HEK293 (cell line): ENCODE results near the gene ATRNL1.

Experiments
- KLF16 ChIP-seq: fragments of 450-650 bp; formaldehyde crosslinking; IDR thresholded peaks from 2 replicates; pipeline ENCODE4 v1.5.1; 2017; ENCODE audit warnings: missing biosample characterization, missing genetic modification characterization
- SALL2 ChIP-seq: fragments of 450-650 bp; formaldehyde crosslinking; IDR thresholded peaks from 2 replicates; pipeline ENCODE4 v1.5.0; 2017; ENCODE audit warnings: missing biosample characterization, mild to moderate bottlenecking, missing genetic modification characterization, borderline replicate concordance
- SP2 ChIP-seq: fragments of 450-650 bp; formaldehyde crosslinking; IDR thresholded peaks from 2 replicates; pipeline ENCODE4 v1.5.1; 2016; ENCODE audit warnings: missing biosample characterization, missing genetic modification characterization
- ZBTB7A ChIP-seq: fragments of 450-650 bp; formaldehyde crosslinking; IDR thresholded peaks from 2 replicates; pipeline ENCODE4 v1.5.1; 2016; ENCODE audit warnings: low read depth, missing biosample characterization, missing genetic modification characterization
- ZBTB8A ChIP-seq: fragments of 450-650 bp; formaldehyde crosslinking; IDR thresholded peaks from 2 replicates; pipeline ENCODE4 v1.5.1; 2016; ENCODE audit warnings: missing biosample characterization, missing genetic modification characterization
- ZNF174 ChIP-seq: fragments of 450-650 bp; formaldehyde crosslinking; IDR thresholded peaks from 2 replicates; pipeline ENCODE4 v1.5.0; 2017; ENCODE audit warnings: missing biosample characterization, mild to moderate bottlenecking, missing genetic modification characterization
- ZNF248 ChIP-seq: fragments of 450-650 bp; formaldehyde crosslinking; IDR thresholded peaks from 2 replicates; pipeline ENCODE4 v1.5.1; 2017; ENCODE audit warnings: missing biosample characterization, missing genetic modification characterization
- ZNF626 ChIP-seq: fragments of 450-650 bp; sonication (Bioruptor Pico); formaldehyde crosslinking; IDR thresholded peaks from 2 replicates; pipeline ENCODE4 v1.5.1; 2018; ENCODE audit warnings: missing biosample characterization, missing genetic modification characterization, inconsistent platforms
- ZXDB ChIP-seq: fragments of 450-650 bp; formaldehyde crosslinking; IDR thresholded peaks from 2 replicates; pipeline ENCODE4 v1.5.1; 2016; ENCODE audit warnings: missing biosample characterization, missing genetic modification characterization
- TF ChIP-seq, protein P1 (sequence below): fragments of 450-650 bp; formaldehyde crosslinking; IDR thresholded peaks from 2 replicates; pipeline ENCODE4 v1.5.1; 2016; ENCODE audit warnings: missing biosample characterization, missing genetic modification characterization
- TF ChIP-seq, protein P2 (sequence below): fragments of 450-650 bp; formaldehyde crosslinking; IDR thresholded peaks from 2 replicates; pipeline ENCODE4 v1.5.1; 2016; ENCODE audit warnings: missing biosample characterization, missing genetic modification characterization
- TF ChIP-seq, protein P3 (sequence below): fragments of 450-650 bp; IDR thresholded peaks from 2 replicates; pipeline ENCODE4 v1.5.1; 2018; ENCODE audit warnings: missing biosample characterization, missing genetic modification characterization

DNA sequence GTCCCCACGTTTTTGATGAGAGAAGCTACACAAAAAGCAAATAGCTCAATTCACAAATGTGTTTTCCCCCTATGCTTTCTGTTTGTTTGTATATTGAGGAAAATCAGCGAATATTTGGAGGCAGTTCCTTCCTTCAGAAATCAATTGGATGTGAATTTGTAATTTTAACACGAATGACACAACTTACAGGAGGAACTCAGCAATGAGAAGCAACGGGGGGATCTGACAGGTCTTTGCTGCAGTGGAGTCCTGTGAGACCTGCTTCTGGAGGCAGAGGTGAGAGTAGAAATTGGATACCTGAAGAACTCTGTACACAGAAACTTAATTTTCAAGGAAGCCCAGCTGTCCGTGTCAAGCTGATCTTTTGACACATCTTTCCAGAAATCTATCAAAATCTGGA lies 809.4 kb downstream of the ATRNL1 start:
- TF ChIP-seq ZNF248 (tag by site-specific recombination): no peak
- TF ChIP-seq KLF16 (tag by site-specific recombination): no peak
- TF ChIP-seq, protein P1, sequence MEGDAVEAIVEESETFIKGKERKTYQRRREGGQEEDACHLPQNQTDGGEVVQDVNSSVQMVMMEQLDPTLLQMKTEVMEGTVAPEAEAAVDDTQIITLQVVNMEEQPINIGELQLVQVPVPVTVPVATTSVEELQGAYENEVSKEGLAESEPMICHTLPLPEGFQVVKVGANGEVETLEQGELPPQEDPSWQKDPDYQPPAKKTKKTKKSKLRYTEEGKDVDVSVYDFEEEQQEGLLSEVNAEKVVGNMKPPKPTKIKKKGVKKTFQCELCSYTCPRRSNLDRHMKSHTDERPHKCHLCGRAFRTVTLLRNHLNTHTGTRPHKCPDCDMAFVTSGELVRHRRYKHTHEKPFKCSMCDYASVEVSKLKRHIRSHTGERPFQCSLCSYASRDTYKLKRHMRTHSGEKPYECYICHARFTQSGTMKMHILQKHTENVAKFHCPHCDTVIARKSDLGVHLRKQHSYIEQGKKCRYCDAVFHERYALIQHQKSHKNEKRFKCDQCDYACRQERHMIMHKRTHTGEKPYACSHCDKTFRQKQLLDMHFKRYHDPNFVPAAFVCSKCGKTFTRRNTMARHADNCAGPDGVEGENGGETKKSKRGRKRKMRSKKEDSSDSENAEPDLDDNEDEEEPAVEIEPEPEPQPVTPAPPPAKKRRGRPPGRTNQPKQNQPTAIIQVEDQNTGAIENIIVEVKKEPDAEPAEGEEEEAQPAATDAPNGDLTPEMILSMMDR: no peak
- no peak for TF ChIP-seq ZNF626 (tag by site-specific recombination)
- no peak for TF ChIP-seq SP2
- no peak for TF ChIP-seq ZBTB7A (tag by site-specific recombination)
- TF ChIP-seq ZXDB (tag by site-specific recombination): no peak
- TF ChIP-seq ZBTB8A (tag by site-specific recombination): no peak
- TF ChIP-seq, protein P2, sequence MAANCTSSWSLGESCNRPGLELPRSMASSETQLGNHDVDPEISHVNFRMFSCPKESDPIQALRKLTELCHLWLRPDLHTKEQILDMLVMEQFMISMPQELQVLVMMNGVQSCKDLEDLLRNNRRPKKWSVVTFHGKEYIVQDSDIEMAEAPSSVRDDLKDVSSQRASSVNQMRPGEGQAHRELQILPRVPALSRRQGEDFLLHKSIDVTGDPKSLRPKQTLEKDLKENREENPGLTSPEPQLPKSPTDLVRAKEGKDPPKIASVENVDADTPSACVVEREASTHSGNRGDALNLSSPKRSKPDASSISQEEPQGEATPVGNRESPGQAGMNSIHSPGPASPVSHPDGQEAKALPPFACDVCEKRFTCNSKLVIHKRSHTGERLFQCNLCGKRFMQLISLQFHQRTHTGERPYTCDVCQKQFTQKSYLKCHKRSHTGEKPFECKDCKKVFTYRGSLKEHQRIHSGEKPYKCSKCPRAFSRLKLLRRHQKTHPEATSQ (tag by site-specific recombination): no peak
- TF ChIP-seq ZNF174 (tag by site-specific recombination): no peak
- TF ChIP-seq SALL2 (tag by site-specific recombination): no peak
- TF ChIP-seq, protein P3, sequence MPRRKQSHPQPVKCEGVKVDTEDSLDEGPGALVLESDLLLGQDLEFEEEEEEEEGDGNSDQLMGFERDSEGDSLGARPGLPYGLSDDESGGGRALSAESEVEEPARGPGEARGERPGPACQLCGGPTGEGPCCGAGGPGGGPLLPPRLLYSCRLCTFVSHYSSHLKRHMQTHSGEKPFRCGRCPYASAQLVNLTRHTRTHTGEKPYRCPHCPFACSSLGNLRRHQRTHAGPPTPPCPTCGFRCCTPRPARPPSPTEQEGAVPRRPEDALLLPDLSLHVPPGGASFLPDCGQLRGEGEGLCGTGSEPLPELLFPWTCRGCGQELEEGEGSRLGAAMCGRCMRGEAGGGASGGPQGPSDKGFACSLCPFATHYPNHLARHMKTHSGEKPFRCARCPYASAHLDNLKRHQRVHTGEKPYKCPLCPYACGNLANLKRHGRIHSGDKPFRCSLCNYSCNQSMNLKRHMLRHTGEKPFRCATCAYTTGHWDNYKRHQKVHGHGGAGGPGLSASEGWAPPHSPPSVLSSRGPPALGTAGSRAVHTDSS (tag by site-specific recombination): no peak
